WERI-Rb-1 (cell line): ENCODE data around the gene CYP27B1.
"Not testable (repeated sequence)": the region's sequence is repeated elsewhere in the genome, so short reads cannot be mapped to it uniquely, and the experiment has no call there.

Experiments
- DNase-seq: peaks from one replicate; pipeline ENCODE4 v3.0.0-alpha.2; 2020
- H3K27ac ChIP-seq: fragments of 250-450 bp; sonication (Bioruptor Pico); 2 replicates; pipeline ENCODE4 v1.5.1; 2020; ENCODE audit warnings: mild to moderate bottlenecking, moderate library complexity
- H3K27me3 ChIP-seq: fragments of 250-450 bp; sonication (Bioruptor Pico); 2 replicates; pipeline ENCODE4 v1.5.1; 2021; ENCODE audit warnings: mild to moderate bottlenecking, low read depth, moderate library complexity; ENCODE audit not compliant: insufficient read depth, severe bottlenecking
- H3K36me3 ChIP-seq: fragments of 250-450 bp; sonication (Bioruptor Pico); 2 replicates; pipeline ENCODE4 v1.5.1; 2020; ENCODE audit warnings: mild to moderate bottlenecking, moderate library complexity
- H3K4me3 ChIP-seq: 2 replicates; pipeline ENCODE4 v1.5.1; 2011; ENCODE audit warnings: low read depth, mild to moderate bottlenecking, control low read depth, low read length
- H3K9me3 ChIP-seq: fragments of 250-450 bp; sonication (Bioruptor Pico); 2 replicates; pipeline ENCODE4 v1.5.1; 2021; ENCODE audit warnings: mild to moderate bottlenecking, moderate library complexity; ENCODE audit not compliant: severe bottlenecking
- CTCF ChIP-seq: IDR thresholded peaks from 2 replicates; pipeline ENCODE4 v1.5.1; 2011; ENCODE audit warnings: low read depth, mild to moderate bottlenecking, control low read depth, inconsistent platforms, low read length

The CYP27B1 gene

GRCh38 chr12:57724003-57724935, 42.6 kb downstream of the CYP27B1 start:
- Histone ChIP-seq H3K27me3 (no peaks in the 10 kb centered on the region), H3K9me3 (no peaks in the 10 kb centered on the region), H3K36me3 (peaks cover 24% of the 10 kb centered on the region), H3K27ac (no peak overlapping the region), H3K4me3 (no peak overlapping the region)
- DNase-seq, result no peak
- no peak for TF ChIP-seq CTCF

GRCh38 chr12:57723630-57723962, 43.3 kb downstream of the CYP27B1 start:
- Histone ChIP-seq H3K36me3 (peaks cover 30% of the 10 kb centered on the region), H3K27ac (no peak overlapping the region), H3K4me3 (no peak overlapping the region), H3K9me3 (no peaks in the 10 kb centered on the region), H3K27me3 (no peaks in the 10 kb centered on the region)
- no peak for DNase-seq
- no peak for TF ChIP-seq CTCF

GRCh38 chr12:57722716-57723629, 43.9 kb downstream of the CYP27B1 start:
- Histone ChIP-seq H3K9me3 (no peaks in the 10 kb centered on the region), H3K4me3 (no peak overlapping the region), H3K27ac (no peak overlapping the region), H3K36me3 (peaks cover 36% of the 10 kb centered on the region), H3K27me3 (no peaks in the 10 kb centered on the region)
- no peak for TF ChIP-seq CTCF
- DNase-seq, result no peak

GRCh38 chr12:57721846-57722608, 44.9 kb downstream of the CYP27B1 start:
- H3K4me3 ChIP-seq, H3K27ac ChIP-seq, DNase-seq, H3K9me3 ChIP-seq, H3K27me3 ChIP-seq: not testable (repeated sequence)
- peaks cover 35% of the 10 kb centered on the region for H3K36me3 ChIP-seq

GRCh38 chr12:57720606-57721595, 46.0 kb downstream of the CYP27B1 start:
- H3K4me3 ChIP-seq, result no peak overlapping the region
- no peak overlapping the region for H3K27ac ChIP-seq

More at GRCh38 chr12:57720606-57721595, 46.0 kb downstream of the CYP27B1 start:
- TF ChIP-seq CTCF, result no peak
- Histone ChIP-seq H3K9me3 (no peaks in the 10 kb centered on the region), H3K36me3 (peaks cover 43% of the 10 kb centered on the region), H3K27me3 (no peaks in the 10 kb centered on the region)
- no peak for DNase-seq
